ENCODE data around the gene SIGLEC9.
A peak's percentile ranks its signal among the peaks of the same experiment; 100 is the strongest.

SIGLEC9 gene

GRCh38 chr19:51097166-51097738 is 27.5 kb upstream of the SIGLEC9 start:
- peak; percentile 8 for DNase-seq (ENCODE audit: low read depth)

GRCh38 chr19:51097796-51098195 is 26.9 kb upstream of the SIGLEC9 start:
- DNase-seq (ENCODE audit: low read depth): no peak

GRCh38 chr19:51098365-51099046 is 26.2 kb upstream of the SIGLEC9 start:
- no peak for DNase-seq (ENCODE audit: low read depth)

GRCh38 chr19:51099047-51099382 is 25.7 kb upstream of the SIGLEC9 start:
- DNase-seq (ENCODE audit: low read depth): no peak

GRCh38 chr19:51100601-51101000 is 24.1 kb upstream of the SIGLEC9 start:
- no peak for DNase-seq (ENCODE audit: low read depth)

GRCh38 chr19:51101171-51101865 is 23.4 kb upstream of the SIGLEC9 start:
- DNase-seq (ENCODE audit: low read depth): no peak

GRCh38 chr19:51102991-51103390 is 21.7 kb upstream of the SIGLEC9 start:
- DNase-seq (ENCODE audit: low read depth): no peak

GRCh38 chr19:51103926-51104341 is 20.8 kb upstream of the SIGLEC9 start:
- DNase-seq (ENCODE audit: low read depth): no peak

GRCh38 chr19:51107406-51108065 is 17.2 kb upstream of the SIGLEC9 start:
- DNase-seq (ENCODE audit: low read depth): no peak

GRCh38 chr19:51108066-51108804 is 16.5 kb upstream of the SIGLEC9 start, which contains the start of gene CTU1:
CTU1 (minus strand) TSS chr19:51108409; CDS start chr19:51104569, 3,840 bp downstream.
- DNase-seq (ENCODE audit: low read depth): peak; percentile 99

- no peak for DNase-seq (ENCODE audit: low read depth)
Measured at GRCh38 chr19:51108805-51109146, 15.9 kb upstream of the SIGLEC9 start.

GRCh38 chr19:51110666-51110971 is 14.1 kb upstream of the SIGLEC9 start:
- DNase-seq (ENCODE audit: low read depth): no peak

- DNase-seq (ENCODE audit: low read depth): no peak
Measured at GRCh38 chr19:51111606-51112005, 13.1 kb upstream of the SIGLEC9 start.

- DNase-seq (ENCODE audit: low read depth): no peak
Measured at GRCh38 chr19:51114087-51114729, 10.5 kb upstream of the SIGLEC9 start.

GRCh38 chr19:51116736-51117286 is 7.9 kb upstream of the SIGLEC9 start:
- DNase-seq (ENCODE audit: low read depth): no peak

GRCh38 chr19:51119101-51119500 is 5.6 kb upstream of the SIGLEC9 start:
- no peak for DNase-seq (ENCODE audit: low read depth)

- DNase-seq (ENCODE audit: low read depth): no peak
Measured at GRCh38 chr19:51119611-51120010, 5.1 kb upstream of the SIGLEC9 start.

- no peak for DNase-seq (ENCODE audit: low read depth)
Measured at GRCh38 chr19:51120160-51120559, 4.5 kb upstream of the SIGLEC9 start.

GRCh38 chr19:51121257-51121656 is 3.4 kb upstream of the SIGLEC9 start:
- no peak for DNase-seq (ENCODE audit: low read depth)

GRCh38 chr19:51122112-51122981 is 2.4 kb upstream of the SIGLEC9 start:
- no peak for DNase-seq (ENCODE audit: low read depth)

GRCh38 chr19:51123381-51123800 is 1.3 kb upstream of the SIGLEC9 start:
- no peak for DNase-seq (ENCODE audit: low read depth)

Measured in stromal cell of bone marrow (primary cell).